GM12878 (cell line): ENCODE measurements around the gene LMO7. TPM values are rescaled to one million over a fixed set of nuclear protein-coding genes. Genes with fewer than 3 reads are reported as not detected.

Experiments
- ATAC-seq: fragments of 200-7000 bp; cut with Tn5 transposase; 3 replicates; pipeline ENCODE4 v1.9.1; 2020; ENCODE audit warnings: mild to moderate bottlenecking, moderate library complexity
- BruUV-seq: library from RNA; stranded (reverse); fragments of 400-500 nt; replicated peaks from 2 replicates; lab custom pipeline; 2021; lab: Mats Ljungman, UMichigan
- CTCF ChIA-PET: fragments of 300-600 bp; sonication (Branson Sonifier 250); formaldehyde crosslinking; extraction: SDS; loops from one replicate; lab custom pipeline; 2021; ENCODE audit warnings: inconsistent platforms; lab: Yijun Ruan, JAX
- POLR2A ChIA-PET: fragments of 350-600 bp; formaldehyde crosslinking; extraction: SDS; loops from one replicate; lab custom pipeline; 2021; ENCODE audit warnings: inconsistent platforms; lab: Charles Lee
- RAD21 ChIA-PET: fragments of 300-600 bp; sonication (Branson Sonifier 250); formaldehyde crosslinking; loops from one replicate; lab custom pipeline; 2023; ENCODE audit warnings: antibody characterized with exemption; ENCODE audit not compliant: unreplicated experiment; lab: Charles Lee
- SMC1A ChIA-PET: fragments of 300-600 bp; sonication (Branson Sonifier 250); formaldehyde crosslinking; loops from one replicate; lab custom pipeline; 2023; ENCODE audit not compliant: unreplicated experiment, uncharacterized antibody; lab: Charles Lee
- DNase-seq: peaks from one replicate; pipeline ENCODE4 v3.0.0-alpha.2; 2011; ENCODE audit warnings: low read depth, low spot score
- FAIRE-seq: peaks from 3 replicates; lab custom pipeline; 2011; peaks lifted over from hg19 to GRCh38; lab: Jason Lieb, UNC
- H2AFZ ChIP-seq: 2 replicates; pipeline ENCODE4 v1.6.0; 2011; ENCODE audit warnings: low read depth, low read length, control low read depth; ENCODE audit not compliant: control insufficient read depth
- H3K27ac ChIP-seq: 2 replicates; pipeline ENCODE4 v1.5.1; 2011; ENCODE audit warnings: control low read depth; ENCODE audit not compliant: control insufficient read depth, insufficient read depth
- H3K27me3 ChIP-seq, 2 experiments: replicated peaks in 1 of 2; 2 replicates each; pipeline versions ENCODE4 v1.6.0 to v1.6.1; 2011; ENCODE audit warnings: low read length in 1 of 2; ENCODE audit not compliant: control insufficient read depth in 2 of 2, insufficient read depth in 2 of 2
- H3K36me3 ChIP-seq, 2 experiments: 2 replicates each; pipeline ENCODE4 v1.5.1; 2011; ENCODE audit warnings: low read length in 1 of 2; ENCODE audit not compliant: control insufficient read depth in 2 of 2, insufficient read depth in 2 of 2
- H3K4me1 ChIP-seq: 2 replicates; pipeline ENCODE4 v1.6.1; 2011; ENCODE audit warnings: mild to moderate bottlenecking, low read length, moderate library complexity, mixed read lengths; ENCODE audit not compliant: control insufficient read depth, insufficient read depth
- H3K4me2 ChIP-seq: 2 replicates; pipeline ENCODE4 v1.6.0; 2011; ENCODE audit warnings: control low read depth; ENCODE audit not compliant: control insufficient read depth, insufficient read depth
- H3K4me3 ChIP-seq: fragments of 200-600 bp; sonication (generic); 2 replicates; pipeline ENCODE4 v1.5.1; 2016
- H3K79me2 ChIP-seq: 2 replicates; pipeline ENCODE4 v1.6.0; 2011; ENCODE audit warnings: low read length; ENCODE audit not compliant: control insufficient read depth, insufficient read depth
- H3K9ac ChIP-seq: 2 replicates; pipeline ENCODE4 v1.8.0; 2011; ENCODE audit warnings: low read length, control low read depth, mixed read lengths; ENCODE audit not compliant: control insufficient read depth, insufficient read depth
- H3K9me3 ChIP-seq: replicated peaks from 3 replicates; pipeline ENCODE4 v1.5.1; 2011; ENCODE audit warnings: mild to moderate bottlenecking, low read length; ENCODE audit not compliant: control insufficient read depth, insufficient read depth
- H4K20me1 ChIP-seq: 2 replicates; pipeline ENCODE4 v1.6.0; 2011; ENCODE audit not compliant: control insufficient read depth, insufficient read depth
- ASH2L ChIP-seq: fragments of 300-600, 200-600 bp; sonication (generic); IDR thresholded peaks from 2 replicates; pipeline ENCODE4 v1.6.1; 2017; ENCODE audit warnings: low read depth, mild to moderate bottlenecking, borderline replicate concordance
- BCL11A ChIP-seq: IDR thresholded peaks from 2 replicates; pipeline ENCODE4 v1.6.1; 2011; ENCODE audit warnings: low read depth, low read length
- CREB1 ChIP-seq: IDR thresholded peaks from 2 replicates; pipeline ENCODE4 v1.6.1; 2012; ENCODE audit warnings: low read depth, mild to moderate bottlenecking, inconsistent platforms
- HDGF ChIP-seq: fragments of 450-650 bp; IDR thresholded peaks from 2 replicates; pipeline ENCODE4 v1.6.1; 2016; ENCODE audit warnings: antibody characterized with exemption
- MEF2A ChIP-seq: IDR thresholded peaks from 2 replicates; pipeline ENCODE4 v1.6.1; 2011; ENCODE audit warnings: low read depth, mild to moderate bottlenecking, low read length, moderate library complexity; ENCODE audit not compliant: insufficient read depth
- POLR2AphosphoS5 ChIP-seq: IDR thresholded peaks from 2 replicates; pipeline ENCODE4 v1.6.1; 2011; ENCODE audit warnings: mild to moderate bottlenecking, low read length, inconsistent platforms
- SMAD5 ChIP-seq: IDR thresholded peaks from 2 replicates; pipeline ENCODE4 v1.6.1; 2016; ENCODE audit warnings: antibody characterized with exemption, low read depth
- TCF3 ChIP-seq: IDR thresholded peaks from 2 replicates; pipeline ENCODE4 v1.6.1; 2012; ENCODE audit warnings: low read depth, mild to moderate bottlenecking, low read length, borderline replicate concordance; ENCODE audit not compliant: insufficient read depth
- whole genome bisulfite sequencing: methylation state at CpG from one replicate; pipeline ENCODE4 v1.1.6; 2016; ENCODE audit warnings: low lambda C conversion rate; ENCODE audit not compliant: insufficient replicate concordance, insufficient coverage; ENCODE audit errors: missing lambda C conversion rate; 5-methylcytosine and 5-hydroxymethylcytosine counted together
- in situ Hi-C: fragments of 300-500 bp; cut with MboI; formaldehyde crosslinking; loops from 9 replicates; pipeline ENCODE4 v1.14.3; 2018; ENCODE audit warnings: mixed read lengths
- intact Hi-C: fragments of 100-400 bp; cut with micrococcal nuclease; formaldehyde crosslinking; loops from one replicate; pipeline ENCODE4 v1.14.2; 2022; ENCODE audit not compliant: unreplicated experiment
- polyA plus RNA-seq, 11 experiments: library from polyadenylated mRNA; depleted of rRNA in 4 of 11; unstranded in 6 of 11; stranded (reverse) in 5 of 11; fragments of >200 nt; fragmentation: Nextera tagmentation in 4 of 11; fragmentation: Illumina TruSeq in 1 of 11; extraction: Ambion mirVana in 4 of 11; extraction: Trizol in 1 of 11; gene quantifications; 1 replicate in 1 of 11; 2 replicates in 10 of 11; pipeline versions ENCODE4 v1.2.1 to v1.2.3, GENCODE V29; 2011 to 2016; ENCODE audit warnings: inconsistent platforms in 2 of 11, missing spikeins in 2 of 11, low read depth in 1 of 11
- total RNA-seq, 4 experiments: library from RNA; depleted of rRNA in 3 of 4; stranded (reverse); fragments of >200 nt in 3 of 4; fragmentation: Illumina TruSeq in 1 of 4; extraction: Trizol in 1 of 4; gene quantifications; 2 replicates each; pipeline versions ENCODE4 v1.2.1 to v1.2.3, GENCODE V29; 2013 to 2021
- TF ChIP-seq, protein P1 (sequence below): fragments of 450-650 bp; IDR thresholded peaks from 2 replicates; pipeline ENCODE4 v1.6.1; 2017; ENCODE audit warnings: mild to moderate bottlenecking, moderate library complexity
- TF ChIP-seq, protein P2 (sequence below): IDR thresholded peaks from 2 replicates; pipeline ENCODE4 v1.6.1; 2012; ENCODE audit warnings: low read depth, low read length, improper control_type of control experiment
- TF ChIP-seq, protein P3 (sequence below): fragments of 450-650 bp; IDR thresholded peaks from 2 replicates; pipeline ENCODE4 v1.6.1; 2017; ENCODE audit warnings: borderline replicate concordance

Gene LMO7
- total and polyA plus RNA-seq, 10 of the 15 experiments (the other 5 are each of a cell fraction or from before 2014, with no cell fraction given) = 8.5 to 67.8 (median 36.8) TPM

DNA sequence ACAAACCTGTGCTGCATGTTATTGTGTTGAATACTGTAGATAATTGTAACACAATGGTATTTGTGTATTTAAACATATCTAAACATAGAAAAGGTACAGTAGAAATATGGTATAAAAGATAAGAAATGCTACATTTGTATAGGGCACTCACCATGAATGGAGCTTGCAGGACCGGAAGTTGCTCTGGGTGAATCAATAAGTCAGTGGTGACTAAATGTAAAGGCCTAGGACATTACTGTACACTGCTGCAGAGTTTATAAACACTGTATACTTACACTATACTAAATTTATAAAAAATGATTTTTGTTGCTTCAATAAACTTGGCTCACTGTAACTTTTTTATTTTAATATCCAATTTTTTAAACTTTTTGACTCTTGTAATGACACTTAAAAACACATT is 34.4 kb downstream of the LMO7 start:
- intact Hi-C loops (no loop called here), in situ Hi-C loops (no loop called here)
- no peaks in the 10 kb centered on the region for H3K79me2 ChIP-seq
- BruUV-seq = no TSS peak
- FAIRE-seq = no peak
- DNase-seq = no peak
- no peak overlapping the region for H3K27ac ChIP-seq
- no peaks in the 10 kb centered on the region for H4K20me1 ChIP-seq
- no peak overlapping the region for H3K9ac ChIP-seq
- no peaks in the 10 kb centered on the region for H3K4me1 ChIP-seq
- POLR2A ChIA-PET = no interaction called here
- RAD21 ChIA-PET = interaction anchor here (0.6 kb wide), 1 partner anchor 66 kb away, joined by 3 read pairs; no protein-coding TSS in a partner anchor
- H3K9me3 ChIP-seq = no peaks in the 10 kb centered on the region; the same call in 2 of the 3 replicates
- H3K4me2 ChIP-seq = no peak overlapping the region
- no peak for ATAC-seq
- no peak overlapping the region for H3K4me3 ChIP-seq
- no peaks in the 10 kb centered on the region for H3K36me3 ChIP-seq
- WGBS = 88% methylated on average over 1 of the region's 1 CpG
- H3K27me3 ChIP-seq = no peaks in the 10 kb centered on the region
- CTCF ChIA-PET = interaction anchor here (1.1 to 3.5 kb wide), 4 partner anchors 18 to 200 kb away, joined by 3 to 16 read pairs (median 4); no protein-coding TSS in a partner anchor
- H2AFZ ChIP-seq = no peak overlapping the region
- TF ChIP-seq BCL11A (no peak), MEF2A (no peak), CREB1 (no peak), TCF3 (no peak)
- TF ChIP-seq, all 136 proteins: peak for 0
- SMC1A ChIA-PET = interaction anchor here (1.6 to 1.8 kb wide), 2 partner anchors 25 to 199 kb away, joined by 4 to 5 read pairs; no protein-coding TSS in a partner anchor

DNA sequence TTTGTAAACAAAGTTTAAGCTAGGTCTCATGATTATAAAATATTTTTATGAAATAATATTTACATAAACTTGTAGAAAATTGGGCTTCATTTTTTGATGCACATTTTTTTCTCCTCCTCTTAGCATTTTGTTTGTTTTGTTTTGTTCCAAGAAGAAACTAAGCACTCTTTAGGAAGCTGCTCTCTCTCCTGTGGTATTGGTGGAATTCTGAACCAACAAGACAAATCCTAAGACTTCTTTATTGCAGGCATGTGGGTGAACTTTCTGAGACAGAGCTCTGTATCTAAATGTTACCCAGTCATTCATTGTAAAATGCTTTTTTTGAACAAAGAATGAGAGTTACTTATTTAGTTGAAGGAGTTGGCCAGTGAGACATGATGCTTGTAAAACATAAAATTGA is 39.3 kb downstream of the LMO7 start:
- Histone ChIP-seq H3K4me2 (no peak overlapping the region), H3K9ac (no peak overlapping the region), H2AFZ (no peak overlapping the region), H3K36me3 (no peaks in the 10 kb centered on the region), H3K27me3 (no peaks in the 10 kb centered on the region), H3K79me2 (no peaks in the 10 kb centered on the region), H3K4me1 (no peaks in the 10 kb centered on the region), H3K9me3 (no peaks in the 10 kb centered on the region), H3K4me3 (no peak overlapping the region), H3K27ac (no peak overlapping the region), H4K20me1 (no peaks in the 10 kb centered on the region)
- no peak for ATAC-seq
- ChIA-PET POLR2A (no interaction called here), SMC1A (interaction anchor here (1.2 to 3.6 kb wide), 5 partner anchors 8 to 200 kb away, joined by 3 to 11 read pairs (median 4); no protein-coding TSS in a partner anchor), CTCF (interaction anchor here (0.7 to 4.4 kb wide), 10 partner anchors 10 to 797 kb away, joined by 3 to 43 read pairs (median 4); no protein-coding TSS in a partner anchor), RAD21 (interaction anchor here (0.9 to 1.3 kb wide), 2 partner anchors 20 to 42 kb away, joined by 3 to 5 read pairs; no protein-coding TSS in a partner anchor)
- in situ Hi-C loops (no loop called here), intact Hi-C loops (no loop called here)
- no TSS peak for BruUV-seq
- no peak for DNase-seq
- FAIRE-seq = no peak
- TF ChIP-seq, protein P1, sequence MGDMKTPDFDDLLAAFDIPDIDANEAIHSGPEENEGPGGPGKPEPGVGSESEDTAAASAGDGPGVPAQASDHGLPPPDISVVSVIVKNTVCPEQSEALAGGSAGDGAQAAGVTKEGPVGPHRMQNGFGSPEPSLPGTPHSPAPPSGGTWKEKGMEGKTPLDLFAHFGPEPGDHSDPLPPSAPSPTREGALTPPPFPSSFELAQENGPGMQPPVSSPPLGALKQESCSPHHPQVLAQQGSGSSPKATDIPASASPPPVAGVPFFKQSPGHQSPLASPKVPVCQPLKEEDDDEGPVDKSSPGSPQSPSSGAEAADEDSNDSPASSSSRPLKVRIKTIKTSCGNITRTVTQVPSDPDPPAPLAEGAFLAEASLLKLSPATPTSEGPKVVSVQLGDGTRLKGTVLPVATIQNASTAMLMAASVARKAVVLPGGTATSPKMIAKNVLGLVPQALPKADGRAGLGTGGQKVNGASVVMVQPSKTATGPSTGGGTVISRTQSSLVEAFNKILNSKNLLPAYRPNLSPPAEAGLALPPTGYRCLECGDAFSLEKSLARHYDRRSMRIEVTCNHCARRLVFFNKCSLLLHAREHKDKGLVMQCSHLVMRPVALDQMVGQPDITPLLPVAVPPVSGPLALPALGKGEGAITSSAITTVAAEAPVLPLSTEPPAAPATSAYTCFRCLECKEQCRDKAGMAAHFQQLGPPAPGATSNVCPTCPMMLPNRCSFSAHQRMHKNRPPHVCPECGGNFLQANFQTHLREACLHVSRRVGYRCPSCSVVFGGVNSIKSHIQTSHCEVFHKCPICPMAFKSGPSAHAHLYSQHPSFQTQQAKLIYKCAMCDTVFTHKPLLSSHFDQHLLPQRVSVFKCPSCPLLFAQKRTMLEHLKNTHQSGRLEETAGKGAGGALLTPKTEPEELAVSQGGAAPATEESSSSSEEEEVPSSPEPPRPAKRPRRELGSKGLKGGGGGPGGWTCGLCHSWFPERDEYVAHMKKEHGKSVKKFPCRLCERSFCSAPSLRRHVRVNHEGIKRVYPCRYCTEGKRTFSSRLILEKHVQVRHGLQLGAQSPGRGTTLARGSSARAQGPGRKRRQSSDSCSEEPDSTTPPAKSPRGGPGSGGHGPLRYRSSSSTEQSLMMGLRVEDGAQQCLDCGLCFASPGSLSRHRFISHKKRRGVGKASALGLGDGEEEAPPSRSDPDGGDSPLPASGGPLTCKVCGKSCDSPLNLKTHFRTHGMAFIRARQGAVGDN = no peak
- no peak for TF ChIP-seq HDGF
- no peak for TF ChIP-seq SMAD5
- TF ChIP-seq, protein P2, sequence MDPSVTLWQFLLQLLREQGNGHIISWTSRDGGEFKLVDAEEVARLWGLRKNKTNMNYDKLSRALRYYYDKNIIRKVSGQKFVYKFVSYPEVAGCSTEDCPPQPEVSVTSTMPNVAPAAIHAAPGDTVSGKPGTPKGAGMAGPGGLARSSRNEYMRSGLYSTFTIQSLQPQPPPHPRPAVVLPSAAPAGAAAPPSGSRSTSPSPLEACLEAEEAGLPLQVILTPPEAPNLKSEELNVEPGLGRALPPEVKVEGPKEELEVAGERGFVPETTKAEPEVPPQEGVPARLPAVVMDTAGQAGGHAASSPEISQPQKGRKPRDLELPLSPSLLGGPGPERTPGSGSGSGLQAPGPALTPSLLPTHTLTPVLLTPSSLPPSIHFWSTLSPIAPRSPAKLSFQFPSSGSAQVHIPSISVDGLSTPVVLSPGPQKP = no peak
- TF ChIP-seq, protein P3, sequence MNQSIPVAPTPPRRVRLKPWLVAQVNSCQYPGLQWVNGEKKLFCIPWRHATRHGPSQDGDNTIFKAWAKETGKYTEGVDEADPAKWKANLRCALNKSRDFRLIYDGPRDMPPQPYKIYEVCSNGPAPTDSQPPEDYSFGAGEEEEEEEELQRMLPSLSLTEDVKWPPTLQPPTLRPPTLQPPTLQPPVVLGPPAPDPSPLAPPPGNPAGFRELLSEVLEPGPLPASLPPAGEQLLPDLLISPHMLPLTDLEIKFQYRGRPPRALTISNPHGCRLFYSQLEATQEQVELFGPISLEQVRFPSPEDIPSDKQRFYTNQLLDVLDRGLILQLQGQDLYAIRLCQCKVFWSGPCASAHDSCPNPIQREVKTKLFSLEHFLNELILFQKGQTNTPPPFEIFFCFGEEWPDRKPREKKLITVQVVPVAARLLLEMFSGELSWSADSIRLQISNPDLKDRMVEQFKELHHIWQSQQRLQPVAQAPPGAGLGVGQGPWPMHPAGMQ = no peak
- no peak for TF ChIP-seq POLR2AphosphoS5
- TF ChIP-seq ASH2L = no peak
